Epithelial cell of prostate (primary cell): ENCODE measurements around the gene NKD1.
A peak's percentile ranks its signal among the peaks of the same experiment; 100 is the strongest.

Experiments used
- DNase-seq: peaks from one replicate; pipeline ENCODE4 v3.0.0-alpha.2; 2011; ENCODE audit warnings: low read depth, low spot score
- H3K27ac ChIP-seq: fragments of 450-650 bp; 2 replicates; pipeline ENCODE4 v1.5.1; 2017; ENCODE audit warnings: mild to moderate bottlenecking

The NKD1 gene

DNA sequence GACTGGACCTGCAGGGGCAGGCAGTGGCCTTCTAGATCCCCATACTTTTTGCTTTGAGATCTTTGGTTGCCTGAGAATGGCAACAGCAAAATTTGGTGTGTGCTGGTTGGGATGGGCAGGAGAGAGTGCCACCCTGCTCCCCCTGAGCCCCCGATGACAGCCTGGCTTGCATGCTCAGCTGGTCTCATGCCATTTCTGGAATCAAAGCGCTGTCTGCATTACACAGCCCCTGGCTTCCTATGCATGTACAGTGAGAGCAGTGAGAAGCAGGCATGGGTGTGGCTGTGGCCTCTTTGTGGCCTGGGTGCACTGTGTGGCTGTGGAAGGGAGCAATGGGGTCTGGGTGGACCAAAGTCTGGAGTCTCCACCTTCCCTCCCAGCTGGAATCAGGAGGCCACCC is 47.7 kb downstream of the NKD1 start:
- DNase-seq, result no peak
- no peak overlapping the region for H3K27ac ChIP-seq

DNA sequence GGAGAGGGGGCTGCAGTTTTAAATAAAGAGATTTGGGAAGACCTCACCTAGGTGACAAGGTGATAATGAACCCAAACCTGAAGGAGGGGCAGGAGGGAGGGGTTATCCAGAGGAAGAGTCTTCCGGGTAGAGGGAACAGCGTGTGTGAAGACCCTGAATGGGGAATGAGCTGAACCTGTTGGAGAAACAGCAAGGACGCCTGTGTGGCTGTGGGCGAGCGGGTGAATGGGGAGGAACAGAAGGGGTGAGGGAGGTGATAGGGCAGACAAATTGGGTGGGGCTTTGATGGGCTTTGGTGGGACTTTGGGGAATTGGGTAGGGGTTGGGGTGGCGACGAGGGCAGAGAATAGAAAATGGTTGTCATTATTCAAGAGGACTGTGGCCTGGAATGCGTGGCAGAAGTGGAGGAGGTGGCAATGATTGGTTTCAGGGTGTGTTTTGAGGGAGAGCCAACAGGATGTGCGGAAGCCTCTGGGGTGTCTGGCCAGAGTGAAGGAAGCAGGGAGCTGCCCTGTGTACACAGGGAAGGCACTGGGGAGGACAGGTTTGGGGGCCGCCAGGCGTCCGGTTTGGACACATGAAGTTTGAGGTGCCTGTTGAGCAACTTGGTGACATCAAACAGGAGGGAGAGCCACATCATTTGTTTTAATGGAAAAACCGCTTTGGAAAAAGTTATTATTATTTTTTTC is 48.7 kb downstream of the NKD1 start:
- H3K27ac ChIP-seq, result no peak overlapping the region
- no peak for DNase-seq

DNA sequence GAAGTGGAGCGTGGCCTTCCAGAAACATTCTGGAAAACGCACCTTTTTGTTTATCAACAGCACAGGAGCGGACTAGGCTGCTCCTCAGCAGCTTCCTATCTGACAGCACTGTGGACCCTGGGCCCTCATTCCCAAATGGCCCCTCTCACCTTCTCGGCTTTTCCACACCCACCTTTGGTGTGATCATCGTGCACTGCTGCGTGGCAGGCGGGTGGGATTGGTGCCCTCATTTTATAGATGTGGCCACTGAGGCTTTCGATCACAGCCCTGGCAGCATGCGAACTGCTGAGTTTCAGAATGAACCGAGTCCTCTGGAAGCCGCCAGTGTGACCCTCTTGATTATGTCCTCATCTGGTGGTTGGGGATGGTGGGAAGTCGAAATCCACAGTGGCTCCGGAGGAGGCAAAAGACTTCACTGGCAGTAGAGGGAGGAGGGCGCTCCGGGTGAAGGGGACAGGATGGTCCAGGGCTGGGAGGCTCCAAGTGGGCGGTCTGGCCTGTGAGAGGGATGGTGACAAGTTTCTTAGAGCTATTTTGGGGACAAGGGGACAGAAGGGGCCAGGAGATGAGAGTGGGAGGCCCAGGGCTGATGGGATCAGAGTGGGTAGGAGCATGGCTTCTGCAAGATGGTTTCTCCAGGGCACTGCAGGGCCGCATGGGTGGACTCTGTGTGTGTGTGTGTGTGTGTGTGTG is 49.5 kb downstream of the NKD1 start:
- DNase-seq, result no peak
- H3K27ac ChIP-seq, result no peak overlapping the region

DNA sequence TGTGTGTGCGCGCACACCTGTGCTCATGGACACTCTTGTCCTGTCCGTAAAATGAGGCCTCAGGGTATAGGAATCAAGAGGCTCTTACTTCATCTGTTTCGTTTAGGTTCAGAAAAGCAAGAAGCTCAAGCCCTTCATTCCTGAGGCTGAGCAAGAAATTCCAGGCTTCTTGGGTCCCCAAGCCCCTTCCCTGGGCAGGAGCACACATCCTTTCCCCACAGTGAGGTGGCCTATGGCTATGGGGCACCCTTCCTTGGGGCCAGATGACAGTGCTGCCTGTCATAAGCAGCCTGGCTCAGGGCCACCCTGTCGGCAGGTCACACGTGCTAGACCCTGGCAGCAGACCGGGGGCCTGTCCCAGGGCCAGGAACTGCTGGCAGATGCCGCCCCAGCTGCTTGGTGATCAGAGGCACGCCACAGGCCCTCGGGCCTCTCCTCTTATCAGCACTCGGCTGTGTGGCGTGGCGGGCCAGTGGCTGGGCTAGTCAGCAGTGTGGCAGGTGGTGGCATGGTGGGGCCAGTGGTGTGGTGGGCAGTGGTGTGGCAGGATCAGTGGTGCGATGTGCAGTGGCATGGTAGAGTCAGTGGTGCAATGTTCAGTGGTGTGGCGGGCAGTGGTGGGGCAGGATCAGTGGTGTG is 50.2 kb downstream of the NKD1 start:
- no peak for DNase-seq

DNA sequence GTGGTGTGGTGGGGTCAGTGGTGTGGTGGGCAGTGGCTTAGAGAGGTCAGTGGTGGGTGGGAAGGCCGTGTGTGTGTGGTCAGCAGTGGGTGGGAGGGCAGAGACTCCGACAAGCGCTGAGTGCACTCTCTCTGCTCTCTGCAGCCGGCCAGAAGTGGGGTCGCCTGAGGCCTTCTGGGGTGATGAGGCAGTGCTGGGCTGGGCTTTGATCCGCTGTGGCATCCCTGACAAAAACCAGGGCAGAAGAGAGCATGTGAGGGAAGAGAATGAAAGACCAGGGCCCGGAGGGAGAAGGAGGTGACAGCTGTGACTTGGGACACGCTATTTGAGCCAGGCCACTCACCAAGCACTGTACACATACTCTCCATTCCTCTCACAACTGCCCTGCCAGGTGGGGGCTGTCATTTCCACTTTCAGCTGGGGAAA is 50.8 kb downstream of the NKD1 start:
- DNase-seq, result no peak
- H3K27ac ChIP-seq, result no peak overlapping the region

More for the DNA sequence above, 50.2 kb downstream of the NKD1 start:
- no peak overlapping the region for H3K27ac ChIP-seq

DNA sequence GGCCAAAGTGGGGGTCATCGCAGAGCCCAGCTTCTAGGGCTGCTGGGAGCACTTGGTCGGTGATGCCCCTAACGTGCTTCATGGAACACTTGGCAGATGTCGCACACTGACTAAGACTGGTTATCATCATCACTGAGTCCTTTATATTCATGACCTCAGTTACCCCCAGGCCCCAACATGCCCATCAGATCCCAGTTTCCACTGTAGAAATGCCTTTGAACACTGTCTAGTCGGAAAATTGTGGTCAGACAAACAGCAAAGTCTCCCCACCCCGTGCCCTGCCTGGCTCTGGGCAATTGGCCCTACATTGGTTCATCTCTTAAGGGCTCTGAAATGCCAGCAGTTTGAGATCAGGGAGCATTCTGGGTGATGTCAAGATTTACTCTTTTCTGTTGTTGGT is 51.3 kb downstream of the NKD1 start:
- no peak for DNase-seq
- H3K27ac ChIP-seq, result no peak overlapping the region

DNA sequence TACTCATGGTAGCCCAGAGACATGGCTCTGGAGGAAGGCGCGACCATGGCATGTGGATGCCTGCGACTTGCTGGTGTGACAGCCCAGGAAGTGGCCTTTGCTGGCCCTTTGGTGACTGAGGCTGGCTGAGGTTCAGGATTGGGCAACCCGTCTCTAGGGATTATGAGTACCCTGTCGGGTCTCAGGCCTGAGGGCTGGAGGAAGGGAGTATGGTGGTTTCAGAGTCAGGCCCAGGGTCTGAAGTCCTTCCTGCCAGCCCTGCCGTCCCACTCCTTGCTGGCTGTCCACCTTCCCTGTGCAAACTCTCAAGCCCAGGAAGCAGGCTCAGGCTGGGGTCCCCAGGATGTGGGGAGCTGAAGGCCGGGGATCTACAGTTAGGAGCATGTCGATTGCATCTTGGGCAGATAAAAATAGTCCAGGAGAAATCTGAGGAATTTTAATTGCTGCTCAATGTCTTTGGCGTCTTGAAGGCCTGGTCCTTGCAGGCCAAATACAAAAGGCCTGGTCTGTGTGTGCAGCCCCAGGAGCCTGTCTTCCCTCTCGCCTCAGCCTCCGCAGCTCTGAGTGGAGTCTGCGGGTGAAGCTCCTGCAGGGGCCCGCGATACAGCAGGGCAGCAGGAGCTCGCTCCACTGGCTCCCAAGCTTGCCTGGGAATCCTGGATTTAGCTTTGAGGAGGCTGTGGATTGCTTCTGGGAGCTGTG is 52.5 kb downstream of the NKD1 start:
- H3K27ac ChIP-seq, result no peak overlapping the region
- DNase-seq, result no peak

DNA sequence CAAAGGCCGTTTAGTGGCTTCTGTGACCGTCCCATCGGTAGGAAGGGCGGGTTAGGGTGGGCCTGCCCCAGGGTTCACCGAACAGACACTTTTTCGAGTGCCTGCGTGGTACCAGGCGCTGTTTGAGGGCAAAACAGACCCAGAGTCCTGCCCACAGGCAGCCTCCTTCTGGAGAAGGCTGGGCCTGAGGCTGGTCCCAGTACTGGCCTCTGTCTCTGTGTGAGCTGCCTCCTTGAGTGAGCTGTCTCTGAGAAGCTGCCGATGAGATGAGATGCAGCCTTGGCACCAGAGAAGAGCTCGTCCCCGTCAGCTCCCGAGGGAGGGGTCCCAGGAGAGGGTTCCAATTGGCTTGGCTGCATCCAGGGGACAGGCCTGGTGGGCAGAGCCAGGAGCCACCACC is 53.1 kb downstream of the NKD1 start:
- H3K27ac ChIP-seq, result no peak overlapping the region
- no peak for DNase-seq

DNA sequence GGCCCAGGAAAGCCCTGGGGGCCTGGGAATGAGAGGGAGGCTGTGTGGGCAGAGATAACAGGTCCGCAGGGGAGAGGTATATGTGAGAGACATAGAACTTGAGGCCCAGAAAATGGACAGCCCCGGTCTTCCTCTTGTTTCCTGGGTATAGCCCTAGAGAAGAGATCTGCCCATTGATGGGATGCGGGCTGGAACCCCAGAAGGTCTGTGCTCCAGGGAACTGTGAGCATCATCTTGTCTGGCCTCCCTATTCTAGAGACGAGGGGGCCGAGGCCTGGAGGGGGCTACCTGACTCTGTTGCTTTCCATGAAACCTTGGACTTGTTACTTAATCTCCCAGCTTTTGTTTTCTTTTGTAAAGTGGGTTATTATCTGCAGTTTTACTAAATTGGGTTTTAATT is 53.9 kb downstream of the NKD1 start:
- H3K27ac ChIP-seq, result no peak overlapping the region
- DNase-seq, result no peak

DNA sequence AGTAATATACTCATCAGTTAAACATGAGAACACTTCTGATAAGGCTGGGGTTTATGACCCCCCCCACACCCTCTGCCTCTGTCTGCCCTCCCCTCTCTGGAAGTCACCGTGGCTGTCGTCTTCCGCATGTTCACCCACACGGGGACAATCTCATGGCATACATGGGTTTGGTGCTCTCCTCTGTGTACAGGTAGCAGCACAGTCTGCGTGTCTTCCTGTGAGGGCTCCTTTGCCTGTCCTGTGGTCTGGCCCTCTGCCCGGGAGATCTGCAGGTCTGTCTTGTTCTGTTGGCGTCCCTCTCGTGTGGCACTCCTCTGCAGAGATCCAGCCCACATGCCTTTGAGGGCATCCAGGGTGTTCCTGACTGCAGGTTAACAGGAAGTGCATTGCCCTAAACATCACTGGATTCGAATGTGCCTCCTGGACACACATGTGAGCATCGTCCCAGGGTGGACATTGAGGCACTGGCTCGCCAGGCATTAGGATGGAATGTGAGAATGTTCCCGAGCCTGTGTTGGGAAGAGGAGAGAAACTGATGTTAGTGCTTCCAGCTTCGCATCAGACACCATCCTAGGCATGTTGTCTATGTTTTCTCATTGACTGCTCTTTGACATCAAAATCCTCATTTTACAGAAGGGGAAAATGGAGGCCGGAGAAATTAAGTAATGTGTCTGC is 54.5 kb downstream of the NKD1 start:
- H3K27ac ChIP-seq, result no peak overlapping the region
- peak; percentile 33 for DNase-seq

DNA sequence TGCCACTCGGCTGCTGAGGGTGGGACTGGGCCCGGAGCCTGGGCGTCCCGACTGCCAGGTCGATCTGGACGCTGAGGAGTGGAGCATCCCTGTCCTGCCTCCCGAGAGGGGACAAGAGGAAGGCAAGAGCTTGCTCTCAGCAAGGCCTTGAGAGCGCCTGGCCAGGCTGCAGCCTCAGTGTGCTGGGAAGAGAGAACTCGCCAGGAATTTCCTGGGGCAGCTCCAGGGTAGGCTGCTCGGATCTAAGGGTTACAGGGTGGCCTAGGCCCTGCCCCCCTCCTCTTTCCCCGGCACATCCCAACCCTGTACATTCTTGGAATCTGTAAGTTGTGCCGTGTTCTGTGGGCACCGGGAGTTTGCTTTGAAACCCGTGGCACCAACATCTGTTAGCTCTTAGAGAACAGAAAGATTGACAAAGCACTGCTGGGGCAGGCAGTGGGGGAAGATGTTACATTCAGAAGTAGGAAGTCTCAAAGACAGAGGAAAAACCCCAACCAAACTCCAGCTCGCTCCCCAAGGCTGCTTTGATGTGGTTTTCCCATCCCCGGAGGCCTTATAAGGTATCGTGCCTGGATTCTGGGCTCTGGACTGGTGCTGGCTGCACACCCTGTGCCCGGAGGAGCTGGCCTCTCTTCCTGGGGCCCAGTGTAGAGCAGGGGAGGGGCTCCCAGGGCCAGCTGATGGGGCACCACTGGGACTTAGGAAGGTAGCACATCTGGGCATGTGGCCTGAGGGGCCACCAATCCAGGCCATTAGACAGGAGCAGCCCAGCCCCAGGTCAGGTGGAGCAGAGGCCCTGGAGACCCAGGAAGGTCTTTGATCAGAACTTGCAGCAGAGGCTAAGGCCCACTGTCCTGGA is 55.2 kb downstream of the NKD1 start:
- no peak for DNase-seq
- H3K27ac ChIP-seq, result no peak overlapping the region

DNA sequence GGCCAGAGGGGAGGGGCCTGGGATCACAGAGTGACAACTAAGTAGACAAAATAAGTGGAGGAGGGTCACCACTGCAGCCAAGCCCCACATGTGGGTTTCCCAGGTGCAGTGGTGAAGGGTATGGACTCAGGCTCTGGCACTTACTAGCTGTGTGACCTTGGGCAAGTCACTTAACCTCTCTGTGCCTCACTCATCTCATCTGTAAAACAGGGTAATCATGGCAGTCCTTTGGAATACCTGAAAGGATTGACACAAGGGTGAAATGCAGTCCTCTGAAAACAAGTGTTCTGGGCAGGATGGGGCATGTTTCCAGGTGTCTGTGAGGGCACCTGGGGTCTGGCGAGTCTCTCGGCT is 55.8 kb downstream of the NKD1 start:
- H3K27ac ChIP-seq, result no peak overlapping the region

DNA sequence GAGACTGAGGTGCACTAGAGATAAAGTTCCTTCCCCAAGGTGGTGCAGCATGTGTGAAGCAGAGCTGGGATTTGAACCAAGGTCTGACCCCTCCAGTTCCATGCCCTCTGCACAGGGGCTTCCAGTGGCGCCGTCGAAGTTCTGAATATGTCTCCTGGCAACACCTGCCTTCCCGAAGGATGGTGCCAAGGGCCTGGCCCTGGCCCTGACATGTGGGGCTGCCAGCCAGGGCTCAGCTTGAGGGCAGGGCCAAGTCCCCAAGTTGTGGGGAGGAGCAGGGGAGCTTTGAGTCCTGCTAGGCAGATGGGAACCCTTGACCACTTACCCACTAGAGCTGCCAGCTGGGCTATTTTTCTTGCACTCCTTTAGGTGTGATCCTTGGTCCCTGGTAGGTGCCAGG is 56.4 kb downstream of the NKD1 start:
- no peak for DNase-seq
- H3K27ac ChIP-seq, result no peak overlapping the region

More for the DNA sequence above, 55.8 kb downstream of the NKD1 start:
- DNase-seq, result no peak

DNA sequence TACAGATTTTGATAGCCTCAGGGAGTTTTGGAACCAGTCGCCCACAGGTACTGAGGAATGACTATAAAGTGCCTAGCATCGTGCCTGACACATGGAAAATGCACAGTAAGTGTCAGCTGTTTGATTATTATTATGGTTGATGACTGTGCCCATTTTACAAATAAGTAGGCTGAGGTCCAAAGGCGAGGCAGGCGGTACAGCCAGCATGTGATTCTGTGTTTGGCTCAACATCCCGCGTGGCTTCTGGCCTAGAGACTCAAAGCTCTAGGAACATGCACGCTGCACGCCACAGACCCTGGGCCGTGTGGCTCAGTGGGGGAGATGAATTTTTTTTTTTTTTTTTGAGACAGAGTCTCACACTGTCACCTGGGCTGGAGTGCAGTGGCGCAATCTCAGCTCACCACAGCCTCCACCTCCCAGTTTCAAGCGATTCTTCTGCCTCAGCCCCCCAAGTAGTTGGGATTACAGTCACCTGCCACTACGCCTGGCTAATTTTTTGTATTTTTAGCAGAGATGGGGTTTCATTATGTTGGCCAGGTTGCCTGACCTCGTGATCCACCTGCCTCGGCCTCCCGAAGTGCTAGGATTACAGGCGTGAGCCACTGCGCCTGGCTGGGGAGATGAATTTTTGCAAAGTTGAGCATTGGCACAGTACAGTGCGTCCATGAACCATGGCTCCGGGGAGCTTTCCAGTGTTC is 57.7 kb downstream of the NKD1 start:
- DNase-seq, result no peak
- no peak overlapping the region for H3K27ac ChIP-seq

DNA sequence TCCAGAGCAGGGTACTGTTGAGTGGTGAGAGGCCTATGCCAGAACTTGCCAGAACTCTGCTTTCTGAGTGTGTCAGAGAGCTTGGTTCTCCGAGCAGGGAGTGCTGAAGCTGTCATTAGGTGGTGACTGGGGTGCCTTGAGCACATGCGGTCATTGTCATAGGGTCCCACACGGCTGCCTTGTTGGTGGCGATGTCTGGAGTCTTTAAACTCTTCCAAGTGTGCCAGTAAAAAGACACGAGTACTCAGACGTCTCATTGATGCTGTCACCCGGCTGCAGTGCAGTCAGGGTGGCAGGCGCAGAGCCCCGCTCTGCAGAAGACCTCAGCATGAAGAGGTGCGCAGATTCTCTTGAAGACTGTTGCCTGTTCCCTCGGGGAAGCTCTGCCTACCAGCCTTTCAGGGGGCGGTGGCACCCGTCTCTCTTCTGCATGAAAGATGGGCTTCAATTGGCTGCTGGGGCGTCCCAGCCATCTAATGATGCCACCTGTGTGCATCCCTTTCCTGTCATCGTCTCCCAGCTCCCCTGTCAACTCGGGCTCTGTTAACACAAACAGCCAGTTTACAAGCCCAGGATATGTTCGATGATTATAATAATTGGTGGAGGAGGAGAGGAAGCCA is 58.3 kb downstream of the NKD1 start:
- no peak for DNase-seq
- no peak overlapping the region for H3K27ac ChIP-seq

DNA sequence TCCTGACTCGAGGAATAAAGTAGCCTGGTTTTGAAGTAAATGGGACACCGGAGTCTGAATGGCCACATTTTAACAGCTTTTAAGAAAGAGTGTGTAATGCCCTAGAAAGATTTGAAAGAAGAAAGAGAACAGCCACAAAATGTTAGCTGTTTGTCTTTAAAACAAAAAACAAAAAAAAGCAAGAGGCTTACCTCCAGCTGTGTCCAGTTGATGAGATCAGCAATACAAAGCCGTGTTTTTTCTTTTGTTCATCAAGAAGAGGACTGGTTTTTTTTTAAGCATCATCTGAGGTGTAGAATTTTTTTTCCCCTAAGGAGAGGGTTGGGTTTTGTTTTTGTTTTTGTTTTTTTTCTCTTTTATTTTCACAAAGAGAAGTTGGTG is 58.8 kb downstream of the NKD1 start:
- no peak for DNase-seq
- no peak overlapping the region for H3K27ac ChIP-seq

DNA sequence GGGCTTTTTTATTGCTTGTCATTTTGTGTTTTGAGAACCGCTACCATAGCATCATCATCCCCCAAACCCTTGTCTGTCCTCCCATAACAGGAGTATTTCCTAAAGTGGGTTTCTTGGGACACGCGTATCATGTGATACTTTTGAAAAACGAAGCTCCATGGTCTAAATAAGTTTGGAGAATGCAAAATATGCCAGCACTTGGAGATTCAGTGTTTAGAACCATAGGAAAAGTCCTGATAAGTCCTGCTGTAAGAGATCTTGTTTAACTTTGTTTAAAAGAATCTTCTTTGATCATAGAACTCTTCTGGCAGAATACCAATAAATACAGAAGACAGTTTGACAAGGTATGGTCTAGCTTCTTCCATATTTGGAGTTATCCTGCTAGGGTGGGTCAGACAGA is 59.3 kb downstream of the NKD1 start:
- H3K27ac ChIP-seq, result no peak overlapping the region
- no peak for DNase-seq

DNA sequence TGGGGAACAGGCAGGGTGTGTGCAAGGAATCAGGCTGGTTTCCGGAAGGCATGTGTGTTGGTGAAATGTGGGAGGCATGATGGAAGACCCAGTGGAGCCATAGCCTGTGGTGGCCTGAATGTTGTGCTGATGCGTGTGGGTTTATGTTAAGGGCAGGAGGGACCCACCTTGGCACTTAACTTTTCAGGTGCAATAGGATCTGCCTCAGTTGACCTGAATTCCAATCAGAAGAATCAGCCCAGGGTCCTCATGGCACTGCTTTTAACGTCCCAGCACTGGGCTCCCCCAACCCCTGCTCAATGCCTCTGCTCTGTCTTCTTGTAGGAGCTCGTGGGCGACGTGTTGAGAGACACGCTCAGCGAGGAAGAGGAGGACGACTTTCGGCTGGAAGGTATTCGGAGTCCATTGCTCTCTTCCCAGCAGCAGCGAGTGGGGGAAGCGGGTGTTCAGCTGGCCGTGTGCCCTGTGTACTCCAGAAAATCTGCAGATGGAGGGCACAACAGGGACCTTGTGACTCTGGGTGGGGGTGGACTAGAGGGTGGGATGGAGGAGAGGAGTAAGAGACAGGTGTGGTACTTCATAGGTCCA is 59.9 kb downstream of the NKD1 start:
- DNase-seq, result no peak
- no peak overlapping the region for H3K27ac ChIP-seq
